LoVo (cell line): ENCODE results near the gene HSPB9.
"Not testable (repeated sequence)": the region's sequence is repeated elsewhere in the genome, so short reads cannot be mapped to it uniquely, and the experiment has no call there.

Experiments used
- DNase-seq: peaks from one replicate; pipeline ENCODE4 v3.0.0-alpha.2; 2016; ENCODE audit warnings: low spot score

Gene HSPB9

DNA sequence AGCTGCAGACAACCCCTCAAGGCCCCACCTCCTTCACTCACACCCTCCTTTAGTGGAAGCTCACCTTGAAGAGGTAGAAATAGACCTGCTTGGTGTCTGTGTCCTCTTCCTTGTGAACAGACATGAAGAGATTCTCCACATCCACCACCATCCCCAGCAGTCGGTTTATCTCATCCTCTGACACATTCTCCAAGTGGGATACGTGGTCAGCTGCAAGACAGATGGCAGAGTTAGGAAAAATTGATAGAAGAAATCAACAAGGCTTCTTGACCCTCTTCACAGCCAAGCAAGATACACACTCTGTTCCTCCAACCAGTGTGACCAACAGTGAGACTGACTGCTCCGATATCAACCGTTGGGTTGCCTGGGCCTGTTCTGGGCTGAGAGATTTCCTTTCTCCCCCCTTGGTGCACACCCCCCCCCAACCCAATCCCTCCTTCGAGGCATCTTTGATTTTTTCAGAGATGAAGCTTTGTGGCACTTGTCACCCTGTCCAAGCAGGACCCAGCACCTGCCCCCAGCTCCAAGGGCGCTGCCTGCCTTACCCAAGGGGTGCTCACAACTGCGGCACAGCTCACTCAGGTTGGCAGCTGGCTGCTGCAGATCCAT is 2.3 kb upstream of the HSPB9 start:
- DNase-seq, result no peak

DNA sequence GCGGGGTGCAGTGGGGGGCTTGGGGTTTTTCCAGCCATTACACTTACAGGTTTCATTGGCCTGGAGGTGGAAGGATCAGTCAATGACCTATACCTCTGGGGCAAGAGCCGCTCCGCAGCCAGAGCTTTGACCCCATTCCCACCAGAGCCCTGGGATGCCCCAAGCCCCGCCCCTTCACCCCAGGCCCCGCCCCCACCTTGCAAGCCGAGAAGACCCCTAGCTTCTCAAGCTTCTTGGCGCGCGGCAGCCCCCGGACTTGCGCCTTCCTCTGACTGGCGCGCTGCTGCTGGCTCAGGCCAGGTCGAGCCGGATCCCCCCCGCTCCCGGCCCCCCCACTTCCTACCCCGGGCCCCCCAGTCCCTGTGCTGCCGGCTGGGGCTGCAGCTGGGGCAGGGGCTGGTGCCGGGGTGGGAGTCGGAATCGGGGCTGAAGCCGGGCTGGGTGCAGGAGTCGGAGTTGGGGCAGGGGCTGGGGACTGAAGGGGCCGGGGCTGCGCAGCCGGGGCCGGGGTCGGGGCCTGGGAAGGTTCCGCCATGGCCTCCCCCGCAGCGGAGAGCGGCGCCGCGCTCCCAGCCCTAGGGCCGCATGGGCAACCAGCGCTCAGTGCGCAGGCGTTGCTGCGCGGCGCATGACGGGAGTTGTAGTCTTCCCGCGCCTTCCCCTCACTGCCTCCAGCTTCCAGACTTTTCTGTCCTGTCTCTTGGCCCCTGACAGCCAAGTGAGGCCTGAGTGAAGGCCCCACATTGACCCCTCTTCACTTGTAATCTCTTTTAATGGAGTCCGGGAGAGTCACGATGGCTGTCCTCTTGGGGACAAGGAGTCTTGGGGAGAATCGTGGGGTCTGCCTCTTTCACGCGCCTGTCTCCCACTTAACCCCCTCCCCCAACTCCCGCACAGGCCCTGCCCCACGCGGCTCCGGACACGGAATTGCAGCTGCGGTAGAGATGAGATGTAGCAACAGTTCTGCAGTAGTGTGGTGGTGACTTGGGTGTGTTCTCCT is 1.5 kb upstream of the HSPB9 start, which contains the start of gene KAT2A:
Gene KAT2A, minus strand, starts transcription at position 598 of the 1,000 bp plus-strand sequence. Its CDS starts 63 bp downstream, at position 535.
- DNase-seq, result peak; percentile 84

DNA sequence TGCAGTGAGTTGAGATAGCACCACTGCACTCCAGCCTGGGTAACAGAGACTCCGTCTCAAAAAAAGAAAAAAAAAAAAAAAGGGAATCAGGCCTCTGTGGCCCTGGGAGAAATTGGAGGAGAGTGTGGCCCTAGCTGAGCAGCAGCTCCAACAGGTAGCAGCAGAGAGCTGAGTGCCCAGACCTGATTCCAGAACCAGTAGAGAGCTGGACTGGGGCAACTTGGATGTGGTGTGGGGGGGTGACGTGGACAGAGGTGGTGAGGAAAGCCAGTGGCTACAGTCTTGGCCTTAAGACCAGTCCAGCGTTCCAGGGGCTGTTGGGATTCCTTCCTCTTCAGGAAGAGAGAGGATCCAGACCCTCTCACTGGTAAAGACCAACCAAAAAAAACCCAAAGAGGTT is 1.7 kb downstream of the HSPB9 start:
- no peak for DNase-seq

DNA sequence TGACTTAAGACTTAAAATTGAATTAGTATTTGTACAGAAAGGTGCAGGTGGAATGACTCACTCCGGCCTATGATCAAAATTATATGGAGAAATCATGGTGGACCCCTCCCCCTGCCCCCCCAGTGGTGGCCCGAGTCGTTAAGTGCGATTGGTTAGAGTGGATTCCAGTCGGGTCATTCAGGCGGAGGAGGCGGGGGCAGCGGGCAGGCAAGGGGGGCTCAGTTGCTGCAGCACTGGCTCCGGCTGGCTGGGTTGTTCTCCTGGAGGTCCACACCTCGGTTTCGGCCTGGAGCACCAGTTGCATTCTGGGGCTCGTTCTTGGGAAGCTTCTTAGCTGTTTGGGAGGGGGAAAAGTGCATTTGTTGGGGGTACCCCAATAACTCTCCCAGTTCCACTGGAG is 3.0 kb downstream of the HSPB9 start:
- DNase-seq, result no peak

DNA sequence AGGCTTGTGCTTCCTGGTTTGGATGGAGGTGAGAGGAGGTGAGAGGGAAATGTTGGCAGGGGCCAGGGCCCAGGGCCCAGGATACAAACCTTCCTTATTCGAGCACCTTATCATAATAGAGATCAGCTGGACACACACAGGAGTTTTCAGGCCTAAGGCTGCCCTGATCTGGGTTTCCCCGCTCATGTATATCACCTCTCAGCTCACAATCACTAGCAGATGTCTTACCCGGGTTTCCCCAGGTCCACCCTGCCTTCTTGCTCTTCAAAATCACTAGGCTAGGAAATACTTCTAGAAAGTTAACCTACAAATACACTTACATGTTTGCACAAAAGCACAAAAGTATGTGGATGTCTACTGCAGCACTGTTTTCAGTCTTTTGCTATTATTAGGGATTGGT is 4.2 kb downstream of the HSPB9 start:
- DNase-seq, result no peak

DNA sequence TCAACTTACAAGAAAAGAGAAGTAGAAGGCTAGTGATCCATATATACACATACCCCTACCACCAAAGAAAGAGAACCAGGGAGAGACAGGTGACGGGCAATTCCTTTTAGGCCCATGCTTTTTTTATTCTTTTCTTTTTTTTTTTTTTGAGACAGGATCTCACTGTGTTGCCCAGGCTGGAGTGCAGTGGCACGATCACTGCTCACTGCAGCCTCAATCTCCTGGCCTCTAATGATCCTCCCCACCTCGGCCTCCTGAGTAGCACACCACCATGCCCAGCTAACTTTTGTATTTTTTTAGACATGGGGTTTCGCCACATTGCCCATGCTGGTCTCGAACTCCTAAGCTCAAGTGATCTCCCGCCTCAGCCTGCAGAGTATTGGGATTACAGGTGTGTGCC is 4.8 kb downstream of the HSPB9 start:
- no peak for DNase-seq

DNA sequence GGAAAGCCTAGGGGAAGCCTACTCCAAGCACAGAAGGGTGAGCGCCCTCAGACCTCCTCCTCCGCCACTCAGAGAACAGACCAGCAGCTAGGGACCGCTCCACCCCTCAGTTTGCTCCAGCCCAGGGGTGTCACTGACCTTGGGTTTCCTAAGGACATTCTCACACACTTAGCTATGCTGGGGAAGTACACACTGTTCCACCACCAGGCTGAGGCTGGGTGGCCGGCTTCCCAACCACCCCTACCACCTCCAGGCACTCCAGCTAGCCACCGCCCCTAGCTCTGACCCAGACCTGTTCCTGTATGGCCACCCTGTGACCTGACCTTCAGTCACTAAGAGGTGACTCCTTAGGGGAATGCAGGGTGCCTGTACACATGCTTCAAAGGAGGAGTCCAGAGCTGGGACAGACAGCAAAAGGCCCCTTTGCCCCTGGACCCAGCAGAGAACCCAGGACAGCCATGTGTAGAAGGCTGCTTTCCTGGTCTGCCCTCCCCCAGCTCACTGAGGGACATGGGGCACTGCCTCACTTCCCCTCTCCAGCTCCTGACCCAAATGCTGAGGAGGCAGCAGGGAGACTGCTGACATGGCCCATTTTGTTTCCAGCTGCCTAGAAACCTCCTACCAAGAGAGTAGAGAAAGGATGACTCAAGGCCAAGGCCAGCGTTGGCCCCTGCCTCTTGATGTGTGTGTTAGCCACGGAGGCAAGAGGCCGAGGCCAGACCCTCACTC is 6.7 kb downstream of the HSPB9 start:
- no peak for DNase-seq

DNA sequence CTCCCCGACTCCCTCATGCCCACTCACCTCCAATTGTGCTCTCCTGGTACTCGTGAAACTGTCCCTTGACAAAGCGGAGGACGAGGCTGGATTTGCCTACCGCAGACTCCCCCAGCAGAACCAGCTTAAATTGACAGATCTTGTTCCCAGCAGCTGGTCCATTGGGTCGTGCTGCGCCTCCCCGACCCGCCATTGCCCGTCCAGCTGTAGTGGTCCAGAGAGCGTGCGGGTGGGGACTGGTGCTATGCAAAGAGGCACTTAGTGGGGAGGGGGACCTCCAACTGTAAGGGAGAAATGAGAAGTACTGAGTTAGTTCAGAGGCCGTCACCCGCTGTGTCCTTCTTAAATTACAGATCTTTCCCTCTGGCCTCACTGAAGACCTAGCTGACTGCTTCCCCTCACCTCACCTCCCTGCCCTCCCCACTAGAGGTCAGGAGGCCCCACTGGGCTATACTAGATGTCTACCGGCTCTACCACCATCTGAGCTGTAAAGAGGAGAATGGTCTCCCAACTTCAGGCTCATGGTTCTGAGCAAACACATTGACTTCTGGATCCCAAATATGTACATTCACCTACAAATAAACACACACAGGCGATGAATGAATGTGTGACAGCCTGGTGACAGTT is 7.8 kb downstream of the HSPB9 start:
- no peak for DNase-seq

DNA sequence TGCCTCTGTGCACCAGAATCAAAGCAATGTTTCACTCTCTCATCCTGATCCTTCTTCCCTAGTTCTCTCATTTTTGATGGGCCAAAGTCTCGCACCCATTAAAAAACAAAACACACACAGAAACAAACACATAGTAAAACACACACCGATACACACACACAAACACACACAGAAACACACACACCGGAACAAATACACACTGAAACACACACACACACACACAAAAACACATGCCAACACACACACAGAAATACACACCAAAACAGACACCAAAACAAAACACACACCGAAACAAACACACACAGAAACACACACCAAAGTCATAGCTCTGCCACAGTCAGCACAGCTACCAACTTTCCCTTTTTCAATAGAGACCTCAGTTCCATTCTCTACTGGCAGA is 8.6 kb downstream of the HSPB9 start:
- no peak for DNase-seq

DNA sequence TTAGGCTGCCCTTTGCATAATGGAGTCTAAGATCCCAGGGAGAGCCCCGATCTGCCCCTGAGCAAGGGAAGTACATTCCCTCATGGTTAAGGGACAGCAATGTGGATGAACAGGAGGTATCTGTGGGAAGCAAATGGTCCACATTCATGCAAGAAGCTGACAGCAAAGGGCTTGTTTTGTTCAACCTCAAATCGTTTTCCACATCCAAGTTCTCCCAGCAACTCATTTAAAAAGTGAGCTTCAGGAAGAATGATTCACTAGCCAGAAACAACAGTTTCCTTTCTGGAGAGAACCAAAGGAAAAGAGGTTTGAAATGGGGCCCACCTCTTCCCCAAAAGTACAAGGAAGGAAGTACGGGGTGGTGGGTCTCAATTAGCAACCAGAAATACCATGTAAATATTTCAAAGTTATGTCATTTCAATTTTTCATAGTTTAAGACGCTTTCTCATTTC is 9.4 kb downstream of the HSPB9 start:
- no peak for DNase-seq

DNA sequence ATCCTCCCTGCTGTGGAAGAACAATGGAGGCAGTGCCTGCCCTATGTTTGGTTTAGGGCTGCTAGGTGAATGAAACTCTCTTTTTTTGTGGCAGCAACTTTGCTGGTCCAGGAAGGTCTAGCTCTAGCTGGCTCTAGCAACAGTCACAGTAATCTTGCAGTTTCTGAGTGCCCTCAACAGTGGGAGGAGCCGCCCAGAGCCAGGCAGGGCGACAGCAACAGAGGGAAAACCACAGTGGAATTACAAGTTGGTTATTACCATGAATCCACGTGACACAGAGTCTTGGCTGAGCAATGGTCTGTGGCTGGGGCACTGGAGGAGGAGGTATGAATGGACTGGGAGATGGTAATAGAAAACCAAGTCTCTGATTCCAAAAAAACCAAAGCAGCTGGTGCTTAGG is 10.3 kb downstream of the HSPB9 start:
- DNase-seq, result no peak

DNA sequence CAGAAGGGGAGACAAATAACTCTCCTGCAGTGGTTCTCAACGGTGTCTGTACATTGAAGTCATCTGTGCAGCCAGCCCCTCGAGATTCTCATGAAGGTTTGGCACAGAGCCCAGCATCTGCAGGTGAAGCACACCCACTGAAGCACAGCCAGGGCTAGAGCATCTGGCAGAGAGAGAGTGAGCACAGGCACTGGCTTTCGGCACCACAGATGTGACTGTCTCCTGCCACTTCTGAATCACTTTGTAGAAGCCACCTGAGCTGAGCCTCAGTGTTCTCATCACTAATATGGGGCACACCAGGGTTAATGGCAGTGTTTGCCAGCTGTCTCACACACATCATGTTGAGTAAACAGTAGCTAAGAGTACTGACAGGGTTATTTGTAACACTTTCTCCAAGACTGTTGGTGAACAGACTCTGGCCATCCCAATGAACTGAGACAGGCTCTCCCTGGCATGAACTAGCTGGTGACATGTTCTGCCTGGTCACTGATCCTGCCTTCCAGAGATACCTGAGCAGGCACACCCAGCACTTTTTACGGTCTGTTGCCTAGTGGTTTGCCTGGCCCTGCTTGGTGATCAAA is 10.9 kb downstream of the HSPB9 start:
- DNase-seq, result no peak

DNA sequence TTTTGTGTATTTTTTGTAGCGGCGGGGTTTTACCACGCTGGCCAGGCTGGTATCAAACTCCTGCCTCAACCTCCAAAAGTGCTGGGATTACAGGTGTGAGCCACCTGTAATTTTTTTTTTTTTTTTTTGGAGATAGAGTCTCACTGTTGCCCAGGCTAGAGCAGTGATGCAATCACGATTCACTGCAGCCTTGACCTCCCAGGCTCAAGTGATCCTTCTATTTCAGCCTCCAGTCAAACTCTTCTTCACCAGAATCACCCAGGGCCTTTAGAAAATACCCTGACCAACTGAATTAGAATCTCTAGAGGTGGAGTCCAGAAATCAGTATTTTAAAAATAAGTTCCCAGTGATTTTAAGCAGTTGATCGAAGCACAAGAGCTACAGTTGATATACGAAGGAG is 12.5 kb downstream of the HSPB9 start:
- DNase-seq, result no peak

DNA sequence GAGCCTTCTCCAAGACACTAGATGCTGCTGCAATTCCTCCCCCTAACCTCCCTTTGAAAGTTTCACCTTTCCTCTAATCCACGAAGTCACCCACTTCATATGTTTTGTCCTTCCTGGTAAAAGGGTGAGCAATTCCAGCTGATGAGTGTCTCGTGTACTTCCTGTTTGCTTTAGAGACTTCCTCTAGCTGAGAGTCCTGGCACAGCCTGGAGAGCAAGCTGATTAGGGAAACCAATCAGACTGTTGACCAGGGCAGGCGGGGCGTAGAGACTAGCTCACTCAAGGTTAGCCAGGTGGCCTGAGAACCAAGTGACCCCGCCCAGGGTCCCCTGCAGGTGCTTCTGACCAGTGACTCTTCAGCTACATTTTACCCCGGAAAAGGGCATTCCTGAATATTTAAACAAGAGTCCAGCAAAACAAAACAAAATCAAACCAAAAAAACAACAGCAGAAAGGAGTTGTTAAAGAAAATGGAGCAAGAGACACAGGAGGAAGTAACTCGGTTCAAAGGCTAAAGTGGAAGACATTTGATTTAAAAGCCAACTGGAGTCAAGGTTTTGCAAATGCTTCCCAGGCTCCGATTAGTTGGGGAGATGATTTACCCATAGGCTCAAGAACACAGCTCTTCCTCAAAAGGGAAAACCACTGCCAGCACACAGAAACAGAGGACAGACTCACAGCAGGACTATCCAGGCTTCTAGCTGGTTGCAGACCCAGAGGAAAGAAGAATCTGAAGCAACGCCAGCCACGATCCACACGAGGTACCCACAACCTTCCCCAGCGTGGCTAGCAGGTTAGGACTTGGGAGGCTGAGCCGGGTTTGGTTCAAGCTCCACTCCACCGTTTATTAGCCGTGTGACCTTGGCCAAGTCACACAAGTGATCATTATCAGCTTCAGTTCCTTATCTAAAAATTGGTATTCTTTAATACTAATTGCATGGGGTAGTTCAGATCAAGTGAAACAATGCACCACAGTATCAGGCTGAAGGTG is 13.4 kb downstream of the HSPB9 start:
- DNase-seq, result peak; percentile 81

DNA sequence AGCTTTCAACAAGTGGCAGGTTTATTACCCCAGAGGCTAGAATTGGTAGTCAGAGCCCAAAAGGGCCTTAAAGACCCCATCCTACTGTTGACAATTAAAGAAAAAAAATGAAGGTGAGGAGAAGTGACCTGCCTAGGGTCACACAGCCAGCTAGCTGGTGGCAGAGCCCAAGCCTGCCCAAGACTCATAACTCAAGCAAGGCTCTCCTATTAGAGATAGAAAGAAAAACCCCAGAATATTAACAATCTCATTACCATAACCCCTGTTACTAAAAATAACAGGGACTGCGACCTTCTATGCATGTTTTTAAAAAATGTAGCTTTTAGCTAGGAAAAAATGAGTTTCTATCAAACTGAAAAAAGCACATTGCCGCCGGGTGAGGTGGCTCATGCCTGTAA is 14.0 kb downstream of the HSPB9 start:
- DNase-seq, result no peak

DNA sequence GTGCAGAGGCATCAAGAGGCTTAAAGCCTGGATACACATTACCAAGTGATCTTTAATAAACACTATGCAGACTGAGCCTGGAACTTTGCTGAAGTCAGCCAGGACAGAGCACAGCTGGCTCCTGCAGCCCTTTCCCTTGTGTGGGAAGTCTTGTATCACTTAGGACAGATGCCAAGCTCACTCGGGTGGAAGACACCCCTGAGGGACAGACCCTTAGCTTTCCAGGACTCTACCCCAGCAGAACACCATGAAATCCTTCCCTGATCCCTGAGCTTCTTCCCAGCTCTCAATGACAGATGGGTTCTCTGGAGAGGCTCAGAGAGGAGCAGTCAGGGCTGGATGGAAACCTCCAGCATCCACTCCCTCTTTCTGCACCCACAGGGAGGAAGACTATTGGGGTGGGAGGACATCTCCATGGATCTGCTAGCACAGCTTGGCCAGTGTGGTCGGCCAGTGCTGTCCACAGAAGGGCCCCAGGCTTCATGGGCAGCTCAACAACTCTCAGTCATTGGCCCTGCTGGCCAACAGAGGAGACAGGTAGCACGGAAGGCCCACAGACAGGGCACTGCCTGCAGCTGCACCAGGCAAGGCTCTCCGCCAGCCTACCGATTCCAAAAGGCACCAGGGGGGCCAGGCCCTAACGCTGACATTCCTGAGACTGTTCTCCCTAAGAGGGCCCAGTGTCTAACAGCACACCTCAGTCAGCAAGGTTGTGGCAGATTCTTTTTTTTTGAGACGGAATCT is 16.3 kb downstream of the HSPB9 start:
- no peak for DNase-seq

DNA sequence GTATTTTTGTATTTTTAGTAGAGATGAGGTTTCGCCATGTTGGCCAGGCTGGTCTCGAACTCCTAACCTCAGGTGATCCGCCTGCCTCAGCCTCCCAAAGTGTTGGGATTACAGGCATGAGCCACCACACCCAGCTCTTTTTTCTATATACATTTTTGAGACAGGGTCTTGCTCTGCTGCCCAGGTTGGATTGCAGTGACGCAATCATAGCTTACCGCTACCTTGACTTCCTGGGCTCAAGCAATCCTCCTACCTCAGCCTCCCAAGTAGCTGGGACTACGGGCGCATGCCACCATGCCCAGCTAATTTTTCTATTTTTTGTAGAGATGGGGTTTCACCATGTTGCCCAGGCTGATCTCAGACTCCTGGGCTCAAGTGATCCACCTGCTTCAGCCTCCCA is 18.1 kb downstream of the HSPB9 start:
- DNase-seq, result not testable (repeated sequence)

DNA sequence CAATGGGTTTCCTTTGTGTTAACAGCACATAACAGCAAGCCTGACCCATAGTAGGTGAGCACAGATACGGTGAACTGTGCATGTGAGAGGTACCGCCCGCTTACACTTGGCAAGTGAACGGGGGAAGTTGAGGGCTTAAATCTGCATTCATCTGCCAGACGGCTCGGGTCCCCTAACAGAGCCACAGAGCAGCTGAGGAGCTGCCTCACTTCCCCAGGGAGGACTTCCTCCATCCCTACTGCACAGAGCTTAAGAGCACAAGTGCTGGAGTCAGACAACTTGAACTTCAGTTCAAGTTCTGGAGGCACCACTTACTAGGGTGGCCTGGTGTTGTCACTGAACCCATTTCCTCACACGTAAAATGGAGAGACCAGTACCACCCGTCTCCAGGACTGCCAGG is 18.8 kb downstream of the HSPB9 start:
- DNase-seq, result no peak

DNA sequence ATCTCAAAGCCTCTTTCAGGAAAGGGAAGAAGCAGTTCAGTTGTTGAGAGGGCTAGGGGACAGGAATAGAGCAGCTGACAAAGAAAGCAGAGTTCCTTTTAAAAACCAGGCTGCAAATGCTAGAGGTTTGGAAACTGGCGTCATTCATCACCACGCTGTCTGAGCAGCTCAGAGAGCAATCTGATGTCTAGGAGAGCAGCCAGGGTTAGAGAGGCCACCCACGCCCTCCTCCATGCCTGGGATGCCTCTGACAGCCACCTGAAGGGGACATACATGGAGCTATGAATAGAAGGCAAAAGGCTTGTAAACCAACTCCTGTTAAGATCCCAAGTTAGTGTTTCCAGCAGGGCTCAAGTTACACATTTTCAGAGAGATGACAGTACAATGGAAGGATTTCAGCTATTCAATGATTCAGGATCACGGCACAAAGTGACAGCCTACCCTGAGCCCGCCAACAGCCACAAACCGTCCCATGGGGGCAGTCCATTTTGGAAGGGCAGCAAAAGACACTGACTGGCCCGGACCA is 19.8 kb downstream of the HSPB9 start:
- no peak for DNase-seq

DNA sequence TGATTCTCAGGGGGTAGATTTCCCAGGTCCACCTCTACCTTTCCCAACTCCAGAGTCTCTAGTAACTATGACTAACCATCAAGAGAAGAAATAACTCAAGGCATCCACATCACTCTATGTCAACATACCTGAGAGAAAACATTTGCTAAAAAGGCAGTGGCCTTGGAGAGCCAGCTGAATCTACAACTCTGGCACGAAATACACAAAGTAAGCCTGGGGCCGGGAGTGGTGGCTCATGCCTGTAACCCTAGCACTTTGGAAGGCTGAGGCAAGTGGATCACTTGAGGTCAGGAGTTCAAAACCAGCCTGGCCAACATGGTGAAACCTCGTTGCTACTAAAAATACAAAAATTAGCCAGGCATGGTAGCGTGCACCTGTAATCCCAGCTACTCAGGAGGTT is 20.5 kb downstream of the HSPB9 start:
- DNase-seq, result not testable (repeated sequence)
